GM12878 (cell line): ENCODE measurements around the gene HLA-DRB1. TPM values are rescaled to one million over a fixed set of nuclear protein-coding genes. Genes with fewer than 3 reads are reported as not detected.

Experiments used
- BACH1 ChIP-seq: fragments of 450-650 bp; IDR thresholded peaks from 2 replicates; pipeline ENCODE4 v1.6.1; 2017; ENCODE audit warnings: mild to moderate bottlenecking, borderline replicate concordance
- CBX3 ChIP-seq: fragments of 200-600 bp; sonication (generic); IDR thresholded peaks from 2 replicates; pipeline ENCODE4 v1.6.1; 2016; ENCODE audit warnings: low read depth, borderline replicate concordance
- CEBPB ChIP-seq, 2 experiments: fragments of 150-350 bp in 1 of 2; IDR thresholded peaks; 2 replicates each; pipeline ENCODE4 v1.6.1; 2012 to 2014; ENCODE audit warnings: low read depth in 2 of 2, low read length in 2 of 2, borderline replicate concordance in 1 of 2, inconsistent platforms in 1 of 2
- CREM ChIP-seq: IDR thresholded peaks from 2 replicates; pipeline ENCODE4 v1.6.1; 2014; ENCODE audit warnings: antibody characterized with exemption, low read depth
- FOS ChIP-seq: IDR thresholded peaks from 3 replicates; pipeline ENCODE4 v1.6.1; 2011; ENCODE audit warnings: borderline replicate concordance; ENCODE audit not compliant: insufficient read length; ENCODE audit errors: extremely low read depth
- MTA3 ChIP-seq: IDR thresholded peaks from 2 replicates; pipeline ENCODE4 v1.6.1; 2012; ENCODE audit warnings: low read length, inconsistent platforms, borderline replicate concordance
- TAF1 ChIP-seq: IDR thresholded peaks from 2 replicates; pipeline ENCODE4 v1.6.1; 2011; ENCODE audit warnings: mild to moderate bottlenecking, low read depth, low read length, borderline replicate concordance
- ZNF592 ChIP-seq: fragments of 450-650 bp; IDR thresholded peaks from 2 replicates; pipeline ENCODE4 v1.6.1; 2017; ENCODE audit warnings: mild to moderate bottlenecking, moderate library complexity
- polyA plus RNA-seq, 11 experiments: library from polyadenylated mRNA; depleted of rRNA in 4 of 11; unstranded in 6 of 11; stranded (reverse) in 5 of 11; fragments of >200 nt; fragmentation: Nextera tagmentation in 4 of 11; fragmentation: Illumina TruSeq in 1 of 11; extraction: Ambion mirVana in 4 of 11; extraction: Trizol in 1 of 11; gene quantifications; 1 replicate in 1 of 11; 2 replicates in 10 of 11; pipeline versions ENCODE4 v1.2.1 to v1.2.3, GENCODE V29; 2011 to 2016; ENCODE audit warnings: inconsistent platforms in 2 of 11, missing spikeins in 2 of 11, low read depth in 1 of 11
- total RNA-seq, 4 experiments: library from RNA; depleted of rRNA in 3 of 4; stranded (reverse); fragments of >200 nt in 3 of 4; fragmentation: Illumina TruSeq in 1 of 4; extraction: Trizol in 1 of 4; gene quantifications; 2 replicates each; pipeline versions ENCODE4 v1.2.1 to v1.2.3, GENCODE V29; 2013 to 2021
- TF ChIP-seq, protein P1 (sequence below): fragments of 450-650 bp; IDR thresholded peaks from 2 replicates; pipeline ENCODE4 v1.6.1; 2018; ENCODE audit warnings: mild to moderate bottlenecking, low read depth, moderate library complexity; ENCODE audit not compliant: partially characterized antibody
- TF ChIP-seq, protein P2 (sequence below): IDR thresholded peaks from 2 replicates; pipeline ENCODE4 v1.6.1; 2012; ENCODE audit warnings: low read depth, low read length, improper control_type of control experiment

HLA-DRB1 gene
- total and polyA plus RNA-seq, 10 of the 15 experiments (the other 5 are each of a cell fraction or from before 2014, with no cell fraction given), result 312 to 1,082 (median 604) TPM

DNA sequence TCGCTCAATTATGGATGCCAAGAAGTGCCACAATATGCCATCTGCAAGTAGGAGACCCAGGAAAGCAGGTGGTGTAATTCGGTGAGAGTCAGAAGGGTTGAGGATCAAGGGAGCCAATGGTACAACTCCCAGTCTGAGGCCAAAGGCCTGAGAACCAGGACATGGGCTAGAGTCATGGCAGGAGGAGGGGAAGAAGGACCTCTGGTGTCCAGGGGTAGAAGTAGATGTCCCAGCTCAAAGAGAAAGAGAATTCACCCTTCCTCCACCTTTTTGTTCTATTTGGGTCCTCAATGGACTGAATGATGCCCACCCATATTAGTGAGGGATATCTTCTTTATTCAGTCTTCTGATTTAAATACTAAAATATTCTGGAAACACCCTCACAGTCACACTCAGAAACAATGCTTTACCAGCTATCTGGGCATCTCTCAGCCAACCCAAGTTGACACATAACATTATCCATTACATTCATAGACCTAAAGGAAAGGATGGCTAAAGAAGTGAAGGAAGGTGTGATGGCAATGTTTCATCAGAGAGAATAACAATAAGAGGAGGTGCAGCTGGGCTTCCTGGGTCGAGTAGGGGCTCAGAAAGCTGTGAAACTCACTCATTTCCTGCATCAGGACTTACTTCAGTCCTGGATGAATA, 26.4 kb upstream of the HLA-DRB1 start (continued):
- TF ChIP-seq, protein P1, sequence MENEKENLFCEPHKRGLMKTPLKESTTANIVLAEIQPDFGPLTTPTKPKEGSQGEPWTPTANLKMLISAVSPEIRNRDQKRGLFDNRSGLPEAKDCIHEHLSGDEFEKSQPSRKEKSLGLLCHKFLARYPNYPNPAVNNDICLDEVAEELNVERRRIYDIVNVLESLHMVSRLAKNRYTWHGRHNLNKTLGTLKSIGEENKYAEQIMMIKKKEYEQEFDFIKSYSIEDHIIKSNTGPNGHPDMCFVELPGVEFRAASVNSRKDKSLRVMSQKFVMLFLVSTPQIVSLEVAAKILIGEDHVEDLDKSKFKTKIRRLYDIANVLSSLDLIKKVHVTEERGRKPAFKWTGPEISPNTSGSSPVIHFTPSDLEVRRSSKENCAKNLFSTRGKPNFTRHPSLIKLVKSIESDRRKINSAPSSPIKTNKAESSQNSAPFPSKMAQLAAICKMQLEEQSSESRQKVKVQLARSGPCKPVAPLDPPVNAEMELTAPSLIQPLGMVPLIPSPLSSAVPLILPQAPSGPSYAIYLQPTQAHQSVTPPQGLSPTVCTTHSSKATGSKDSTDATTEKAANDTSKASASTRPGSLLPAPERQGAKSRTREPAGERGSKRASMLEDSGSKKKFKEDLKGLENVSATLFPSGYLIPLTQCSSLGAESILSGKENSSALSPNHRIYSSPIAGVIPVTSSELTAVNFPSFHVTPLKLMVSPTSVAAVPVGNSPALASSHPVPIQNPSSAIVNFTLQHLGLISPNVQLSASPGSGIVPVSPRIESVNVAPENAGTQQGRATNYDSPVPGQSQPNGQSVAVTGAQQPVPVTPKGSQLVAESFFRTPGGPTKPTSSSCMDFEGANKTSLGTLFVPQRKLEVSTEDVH, result no peak
- TF ChIP-seq FOS (no peak), CBX3 (no peak), TAF1 (no peak), CEBPB (IDR thresholded peaks at IDR 0.05; ENCODE audit: borderline replicate concordance in 1 of 2, low read depth in 2 of 2, low read length in 2 of 2) (no peak), CREM (no peak), ZNF592 (no peak), BACH1 (no peak), MTA3 (no peak)
- TF ChIP-seq, protein P2, sequence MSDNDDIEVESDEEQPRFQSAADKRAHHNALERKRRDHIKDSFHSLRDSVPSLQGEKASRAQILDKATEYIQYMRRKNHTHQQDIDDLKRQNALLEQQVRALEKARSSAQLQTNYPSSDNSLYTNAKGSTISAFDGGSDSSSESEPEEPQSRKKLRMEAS, result no peak
